ENCODE measurements around the gene SGK1. TPM values are rescaled to one million over a fixed set of nuclear protein-coding genes. Genes with fewer than 3 reads are reported as not detected.

Gene SGK1
- polyA plus RNA-seq, 1 of the 3 experiments (the other 2 are of a cell fraction) = 440 TPM

DNA sequence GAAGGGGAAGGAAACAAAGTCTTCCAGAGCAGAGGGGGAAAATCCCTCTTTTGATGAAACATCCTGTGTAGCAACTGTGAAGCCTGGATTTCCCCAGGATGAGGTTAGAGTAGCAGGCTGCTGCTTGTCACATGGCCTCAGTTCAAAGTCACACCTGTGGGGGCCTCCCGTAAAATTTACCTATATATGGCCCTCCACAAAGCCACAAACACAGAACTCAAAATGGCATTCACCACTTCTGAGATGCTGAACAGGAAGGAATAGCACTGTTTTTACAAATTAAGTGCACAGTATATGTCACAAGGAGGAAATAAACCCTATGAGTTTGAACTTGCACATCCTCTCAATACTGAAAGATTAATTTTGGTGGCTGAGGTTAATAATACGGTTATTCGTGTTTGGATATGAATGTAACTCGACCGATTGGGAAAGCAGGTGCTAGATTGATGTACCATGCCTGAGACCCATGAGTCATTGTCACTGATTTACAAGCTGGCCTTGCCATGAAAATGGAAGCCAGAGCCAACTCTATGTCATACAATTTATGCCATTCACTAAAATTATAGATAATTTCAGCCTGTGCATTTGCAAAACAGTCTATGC lies 70.6 kb downstream of the SGK1 start:
- no peaks in the 10 kb centered on the region for H3K9me3 ChIP-seq
- no peak overlapping the region for H3K4me2 ChIP-seq
- no peaks in the 10 kb centered on the region for H3K9me2 ChIP-seq
- H3K4me3 ChIP-seq (ENCODE audit: low read depth in 2 of 2, low read length in 1 of 2) = no peak overlapping the region
- H3F3A ChIP-seq (replicated peaks; ENCODE audit: insufficient read depth) = no peaks in the 10 kb centered on the region
- no peaks in the 10 kb centered on the region for H3K79me2 ChIP-seq (ENCODE audit: insufficient read depth)
- TF ChIP-seq, protein P1, sequence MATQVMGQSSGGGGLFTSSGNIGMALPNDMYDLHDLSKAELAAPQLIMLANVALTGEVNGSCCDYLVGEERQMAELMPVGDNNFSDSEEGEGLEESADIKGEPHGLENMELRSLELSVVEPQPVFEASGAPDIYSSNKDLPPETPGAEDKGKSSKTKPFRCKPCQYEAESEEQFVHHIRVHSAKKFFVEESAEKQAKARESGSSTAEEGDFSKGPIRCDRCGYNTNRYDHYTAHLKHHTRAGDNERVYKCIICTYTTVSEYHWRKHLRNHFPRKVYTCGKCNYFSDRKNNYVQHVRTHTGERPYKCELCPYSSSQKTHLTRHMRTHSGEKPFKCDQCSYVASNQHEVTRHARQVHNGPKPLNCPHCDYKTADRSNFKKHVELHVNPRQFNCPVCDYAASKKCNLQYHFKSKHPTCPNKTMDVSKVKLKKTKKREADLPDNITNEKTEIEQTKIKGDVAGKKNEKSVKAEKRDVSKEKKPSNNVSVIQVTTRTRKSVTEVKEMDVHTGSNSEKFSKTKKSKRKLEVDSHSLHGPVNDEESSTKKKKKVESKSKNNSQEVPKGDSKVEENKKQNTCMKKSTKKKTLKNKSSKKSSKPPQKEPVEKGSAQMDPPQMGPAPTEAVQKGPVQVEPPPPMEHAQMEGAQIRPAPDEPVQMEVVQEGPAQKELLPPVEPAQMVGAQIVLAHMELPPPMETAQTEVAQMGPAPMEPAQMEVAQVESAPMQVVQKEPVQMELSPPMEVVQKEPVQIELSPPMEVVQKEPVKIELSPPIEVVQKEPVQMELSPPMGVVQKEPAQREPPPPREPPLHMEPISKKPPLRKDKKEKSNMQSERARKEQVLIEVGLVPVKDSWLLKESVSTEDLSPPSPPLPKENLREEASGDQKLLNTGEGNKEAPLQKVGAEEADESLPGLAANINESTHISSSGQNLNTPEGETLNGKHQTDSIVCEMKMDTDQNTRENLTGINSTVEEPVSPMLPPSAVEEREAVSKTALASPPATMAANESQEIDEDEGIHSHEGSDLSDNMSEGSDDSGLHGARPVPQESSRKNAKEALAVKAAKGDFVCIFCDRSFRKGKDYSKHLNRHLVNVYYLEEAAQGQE (IDR thresholded peaks at IDR 0.05; ENCODE audit: low read depth, low read length) = no peak
- TF ChIP-seq, protein P2, sequence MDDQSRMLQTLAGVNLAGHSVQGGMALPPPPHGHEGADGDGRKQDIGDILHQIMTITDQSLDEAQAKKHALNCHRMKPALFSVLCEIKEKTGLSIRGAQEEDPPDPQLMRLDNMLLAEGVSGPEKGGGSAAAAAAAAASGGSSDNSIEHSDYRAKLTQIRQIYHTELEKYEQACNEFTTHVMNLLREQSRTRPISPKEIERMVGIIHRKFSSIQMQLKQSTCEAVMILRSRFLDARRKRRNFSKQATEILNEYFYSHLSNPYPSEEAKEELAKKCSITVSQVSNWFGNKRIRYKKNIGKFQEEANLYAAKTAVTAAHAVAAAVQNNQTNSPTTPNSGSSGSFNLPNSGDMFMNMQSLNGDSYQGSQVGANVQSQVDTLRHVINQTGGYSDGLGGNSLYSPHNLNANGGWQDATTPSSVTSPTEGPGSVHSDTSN (IDR thresholded peaks at IDR 0.05) = peak; percentile 36; the same call in 1 of the 2 replicates
- H4K20me1 ChIP-seq (ENCODE audit: insufficient read depth) = no peaks in the 10 kb centered on the region
- ChIA-PET CTCF (no interaction called here), POLR2A (no interaction called here)
- WGBS (ENCODE audit: low lambda C conversion rate) = 90% methylated on average over 5 of the region's 5 CpGs
- no peaks in the 10 kb centered on the region for H3K27me3 ChIP-seq (ENCODE audit: insufficient read depth)
- H3K4me1 ChIP-seq (ENCODE audit: control insufficient read depth in 1 of 2, insufficient read depth in 2 of 2, low read depth in 1 of 2, low read length in 1 of 2) = peaks cover 0 to 6% of the 10 kb centered on the region in 2 experiments; a peak in 2 of 4 replicates
- no peak for DNase-seq
- H3K27ac ChIP-seq (ENCODE audit: low read depth in 2 of 2, low read length in 1 of 2) = no peak overlapping the region
- H2AFZ ChIP-seq (ENCODE audit: low read depth) = no peak overlapping the region
- H3K9ac ChIP-seq = no peak overlapping the region
- H3K36me3 ChIP-seq (replicated peaks in 1 of 2; ENCODE audit: control insufficient read depth in 1 of 2, insufficient read depth in 2 of 2, low read length in 1 of 2) = no peaks in the 10 kb centered on the region

DNA sequence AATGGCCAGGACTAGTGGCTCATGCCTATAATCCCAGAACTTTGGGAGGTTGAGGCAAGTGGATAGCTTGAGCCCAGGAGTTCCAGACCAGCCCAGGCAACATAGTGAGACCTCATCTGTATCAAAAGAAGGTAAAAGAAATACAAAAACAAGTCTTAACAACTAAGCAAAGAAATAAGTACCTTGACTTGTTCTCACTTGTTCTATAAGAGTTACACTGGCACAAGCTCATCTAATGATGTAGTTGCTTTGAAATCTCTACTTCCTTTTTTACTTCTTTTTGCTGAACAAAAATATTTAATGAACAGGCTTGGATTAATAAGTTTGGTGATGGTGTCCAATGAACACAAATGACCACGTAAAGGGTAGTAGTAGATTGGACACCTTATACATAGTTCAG lies 72.2 kb downstream of the SGK1 start:
- CTCF ChIA-PET = interaction anchor here (1.0 kb wide), 1 partner anchor 15 kb away, joined by 3 read pairs; no protein-coding TSS in a partner anchor
- POLR2A ChIA-PET = interaction anchor here (0.5 kb wide), 1 partner anchor 8 kb away, joined by 3 read pairs; no protein-coding TSS in a partner anchor
- H3K36me3 ChIP-seq (replicated peaks in 1 of 2; ENCODE audit: control insufficient read depth in 1 of 2, insufficient read depth in 2 of 2, low read length in 1 of 2) = no peaks in the 10 kb centered on the region
- 100% methylated on average over 1 of the region's 1 CpG for WGBS (ENCODE audit: low lambda C conversion rate)
- no peak overlapping the region for H3K27ac ChIP-seq (ENCODE audit: low read depth in 2 of 2, low read length in 1 of 2)
- no peak for DNase-seq
- peaks cover 0 to 4% of the 10 kb centered on the region in 2 experiments; a peak in 2 of 4 replicates for H3K4me1 ChIP-seq (ENCODE audit: control insufficient read depth in 1 of 2, insufficient read depth in 2 of 2, low read depth in 1 of 2, low read length in 1 of 2)
- no peaks in the 10 kb centered on the region for H3K79me2 ChIP-seq (ENCODE audit: insufficient read depth)
- no peaks in the 10 kb centered on the region for H4K20me1 ChIP-seq (ENCODE audit: insufficient read depth)
- H3K9ac ChIP-seq = no peak overlapping the region
- no peaks in the 10 kb centered on the region for H3K27me3 ChIP-seq (ENCODE audit: insufficient read depth)
- H3K9me3 ChIP-seq = no peaks in the 10 kb centered on the region
- H3K9me2 ChIP-seq = no peaks in the 10 kb centered on the region
- no peak overlapping the region for H3K4me2 ChIP-seq
- no peaks in the 10 kb centered on the region for H3F3A ChIP-seq (replicated peaks; ENCODE audit: insufficient read depth)
- no peak overlapping the region for H2AFZ ChIP-seq (ENCODE audit: low read depth)
- H3K4me3 ChIP-seq (ENCODE audit: low read depth in 2 of 2, low read length in 1 of 2) = no peak overlapping the region
- TF ChIP-seq SMC3 (IDR thresholded peaks at IDR 0.05; ENCODE audit: low read depth, low read length) (no peak), NFIC (IDR thresholded peaks at IDR 0.05; ENCODE audit: borderline replicate concordance) (no peak), MXI1 (IDR thresholded peaks at IDR 0.05; ENCODE audit: low read depth, low read length) (no peak), NRF1 (IDR thresholded peaks at IDR 0.05; ENCODE audit: low read depth, low read length) (no peak), POLR2AphosphoS5 (IDR thresholded peaks at IDR 0.05; ENCODE audit: low read depth, low read length) (no peak), RXRA (IDR thresholded peaks at IDR 0.05; ENCODE audit: borderline replicate concordance, low read depth) (no peak), FOXM1 (IDR thresholded peaks at IDR 0.05; ENCODE audit: low read depth) (no peak), TAF1 (IDR thresholded peaks at IDR 0.05; ENCODE audit: borderline replicate concordance, low read depth, low read length) (no peak)
- TF ChIP-seq, protein P3, sequence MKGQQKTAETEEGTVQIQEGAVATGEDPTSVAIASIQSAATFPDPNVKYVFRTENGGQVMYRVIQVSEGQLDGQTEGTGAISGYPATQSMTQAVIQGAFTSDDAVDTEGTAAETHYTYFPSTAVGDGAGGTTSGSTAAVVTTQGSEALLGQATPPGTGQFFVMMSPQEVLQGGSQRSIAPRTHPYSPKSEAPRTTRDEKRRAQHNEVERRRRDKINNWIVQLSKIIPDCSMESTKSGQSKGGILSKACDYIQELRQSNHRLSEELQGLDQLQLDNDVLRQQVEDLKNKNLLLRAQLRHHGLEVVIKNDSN (IDR thresholded peaks at IDR 0.05; ENCODE audit: borderline replicate concordance, low read depth) = no peak
- TF ChIP-seq, protein P2 (IDR thresholded peaks at IDR 0.05) = no peak
- TF ChIP-seq, protein P4, sequence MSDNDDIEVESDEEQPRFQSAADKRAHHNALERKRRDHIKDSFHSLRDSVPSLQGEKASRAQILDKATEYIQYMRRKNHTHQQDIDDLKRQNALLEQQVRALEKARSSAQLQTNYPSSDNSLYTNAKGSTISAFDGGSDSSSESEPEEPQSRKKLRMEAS (IDR thresholded peaks at IDR 0.05; ENCODE audit: low read depth) = no peak
- TF ChIP-seq, protein P5, sequence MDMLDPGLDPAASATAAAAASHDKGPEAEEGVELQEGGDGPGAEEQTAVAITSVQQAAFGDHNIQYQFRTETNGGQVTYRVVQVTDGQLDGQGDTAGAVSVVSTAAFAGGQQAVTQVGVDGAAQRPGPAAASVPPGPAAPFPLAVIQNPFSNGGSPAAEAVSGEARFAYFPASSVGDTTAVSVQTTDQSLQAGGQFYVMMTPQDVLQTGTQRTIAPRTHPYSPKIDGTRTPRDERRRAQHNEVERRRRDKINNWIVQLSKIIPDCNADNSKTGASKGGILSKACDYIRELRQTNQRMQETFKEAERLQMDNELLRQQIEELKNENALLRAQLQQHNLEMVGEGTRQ (IDR thresholded peaks at IDR 0.05; ENCODE audit: borderline replicate concordance, low read depth, low read length) = no peak
- TF ChIP-seq, protein P1 (IDR thresholded peaks at IDR 0.05; ENCODE audit: low read depth, low read length) = no peak

Measured in SK-N-SH (cell line).